Peyer's patch (tissue), 4 donors: ENCODE data around the gene JAK3. TPM values are rescaled to one million over a fixed set of nuclear protein-coding genes. Genes with fewer than 3 reads are reported as not detected.

ENCODE experiments used
- DNase-seq, 3 donors: peaks; one replicate each; pipeline ENCODE4 v3.0.0-alpha.2; 2017 to 2019
- H3K27ac ChIP-seq, 4 donors: fragments of 200-600 bp; sonication (generic); one replicate each; pipeline ENCODE4 v1.5.1; 2016 to 2019
- H3K27me3 ChIP-seq, 2 donors: fragments of 200-600 bp; sonication (generic); one replicate each; pipeline ENCODE4 v1.5.1; 2019
- H3K36me3 ChIP-seq, 3 donors: fragments of 200-600 bp; sonication (generic); one replicate each; pipeline ENCODE4 v1.5.1; 2016 to 2019
- H3K4me1 ChIP-seq, 4 donors: fragments of 200-600 bp; sonication (generic); one replicate each; pipeline ENCODE4 v1.5.1; 2016 to 2019
- H3K4me3 ChIP-seq, 4 donors: fragments of 200-600 bp; sonication (generic); 1 replicate in 3 of 4; 2 replicates in 1 of 4; pipeline ENCODE4 v1.5.1; 2016 to 2019; ENCODE audit warnings: mild to moderate bottlenecking in 1 of 4
- H3K9me3 ChIP-seq, 4 donors: fragments of 200-600 bp; sonication (generic); one replicate each; pipeline ENCODE4 v1.5.1; 2016 to 2019; ENCODE audit warnings: mild to moderate bottlenecking in 1 of 4
- CTCF ChIP-seq, 6 experiments: fragments of 450-650 bp in 4 of 6; fragments of 200-600 bp in 2 of 6; sonication (generic) in 1 of 6; IDR thresholded peaks; one replicate each; pipeline ENCODE4 v1.5.1; 2017 to 2019; ENCODE audit warnings: antibody characterized with exemption in 6 of 6, mild to moderate bottlenecking in 3 of 6, moderate library complexity in 1 of 6
- POLR2A ChIP-seq, 2 donors: fragments of 450-650 bp; IDR thresholded peaks; one replicate each; pipeline ENCODE4 v1.5.1; 2017; ENCODE audit warnings: antibody characterized with exemption in 2 of 2, mild to moderate bottlenecking in 2 of 2, moderate library complexity in 2 of 2
- total RNA-seq, 4 donors: library from RNA; depleted of rRNA; stranded (reverse); fragments of >200 nt; gene quantifications; one replicate each; pipeline ENCODE4 v1.1.0, GENCODE V29; 2016

JAK3 gene
- total RNA-seq, 4 donors from 2014 or later = 4.0 to 32.2 (median 5.4) TPM

GRCh38 chr19:17794731-17795494 lies 52.9 kb downstream of the JAK3 start, which contains the start of gene B3GNT3:
Gene B3GNT3, plus strand, starts transcription at chr19:17795138. Its CDS starts 12,670 bp downstream, at chr19:17807808.
- peak within 1 kb of the TSS in 3 of 4 donors; percentile 83 to 98 (median 95) for H3K27ac ChIP-seq
- peaks cover 0 to 28% (median 2%) of the 10 kb centered on the region in 4 donors for H3K4me1 ChIP-seq
- peak in 2 of 3 donors; percentile 90 to 97 for DNase-seq
- H3K27me3 ChIP-seq = no peaks in the 10 kb centered on the region
- H3K4me3 ChIP-seq = peak within 1 kb of the TSS in 3 of 4 donors; percentile 40 to 78 (median 54)
- no peaks in the 10 kb centered on the region for H3K9me3 ChIP-seq
- H3K36me3 ChIP-seq = no peaks in the 10 kb centered on the region
- peak; percentile 92 to 96 for TF ChIP-seq POLR2A (IDR thresholded peaks at IDR 0.05)
- TF ChIP-seq CTCF (IDR thresholded peaks at IDR 0.05) = no peak

DNA sequence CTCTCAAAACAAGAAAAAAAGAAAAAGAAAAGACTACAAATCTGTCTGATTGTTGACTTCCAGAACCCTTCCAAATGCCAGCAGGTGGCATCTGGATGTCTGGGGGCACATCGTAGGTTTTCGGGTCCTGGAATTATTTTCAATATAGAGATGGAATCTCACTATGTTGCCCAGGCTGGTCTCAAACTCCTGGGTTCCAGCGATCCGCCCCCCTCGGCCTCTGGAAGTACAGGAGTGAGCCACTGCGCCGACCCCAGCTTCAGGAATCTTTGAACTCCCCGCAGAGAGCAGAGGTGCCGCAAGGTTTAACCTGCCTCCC lies 53.4 kb downstream of the JAK3 start:
- H3K36me3 ChIP-seq = no peaks in the 10 kb centered on the region
- no peak for DNase-seq
- no peaks in the 10 kb centered on the region for H3K27me3 ChIP-seq
- TF ChIP-seq CTCF (IDR thresholded peaks at IDR 0.05) = no peak
- no peak for TF ChIP-seq POLR2A (IDR thresholded peaks at IDR 0.05)
- no peaks in the 10 kb centered on the region for H3K9me3 ChIP-seq
- peak overlapping the region in 3 of 4 donors; percentile 83 to 98 (median 95) for H3K27ac ChIP-seq
- peaks cover 0 to 26% (median 2%) of the 10 kb centered on the region in 4 donors for H3K4me1 ChIP-seq
- peak overlapping the region in 3 of 4 donors; percentile 40 to 78 (median 54) for H3K4me3 ChIP-seq

- no peak overlapping the region for H3K4me3 ChIP-seq
- H3K9me3 ChIP-seq = no peaks in the 10 kb centered on the region
- no peaks in the 10 kb centered on the region for H3K27me3 ChIP-seq
- peaks cover 0 to 17% (median 2%) of the 10 kb centered on the region in 4 donors for H3K4me1 ChIP-seq
- no peaks in the 10 kb centered on the region for H3K36me3 ChIP-seq
- DNase-seq = peak in 2 of 3 donors; percentile 66 to 75
- peak overlapping the region in 3 of 4 donors; percentile 30 to 71 (median 32) for H3K27ac ChIP-seq
- TF ChIP-seq POLR2A (IDR thresholded peaks at IDR 0.05) (no peak), CTCF (IDR thresholded peaks at IDR 0.05) (no peak)
Observed at GRCh38 chr19:17790059-17790780, 57.6 kb downstream of the JAK3 start.

GRCh38 chr19:17788632-17789031 lies 59.1 kb downstream of the JAK3 start:
- no peak for DNase-seq
- no peaks in the 10 kb centered on the region for H3K27me3 ChIP-seq
- TF ChIP-seq POLR2A (IDR thresholded peaks at IDR 0.05) (no peak), CTCF (IDR thresholded peaks at IDR 0.05) (no peak)
- H3K4me1 ChIP-seq = peaks cover 0 to 23% (median 2%) of the 10 kb centered on the region in 4 donors
- H3K4me3 ChIP-seq = no peak overlapping the region
- no peak overlapping the region for H3K27ac ChIP-seq
- H3K9me3 ChIP-seq = no peaks in the 10 kb centered on the region
- no peaks in the 10 kb centered on the region for H3K36me3 ChIP-seq

- Histone ChIP-seq H3K27ac (no peak overlapping the region), H3K4me3 (no peak overlapping the region), H3K27me3 (no peaks in the 10 kb centered on the region), H3K36me3 (no peaks in the 10 kb centered on the region), H3K4me1 (peaks cover 0 to 23% (median 2%) of the 10 kb centered on the region in 4 donors), H3K9me3 (no peaks in the 10 kb centered on the region)
- DNase-seq = no peak
- no peak for TF ChIP-seq POLR2A (IDR thresholded peaks at IDR 0.05)
- TF ChIP-seq CTCF (IDR thresholded peaks at IDR 0.05) = no peak
Observed at GRCh38 chr19:17787274-17787913, 60.4 kb downstream of the JAK3 start.
